PFSK-1 (cell line): Measurements from ENCODE around the gene ZNF407.

ENCODE experiments used
- FOXP2 ChIP-seq: optimal IDR thresholded peaks from 2 replicates; pipeline ENCODE3; 2011; ENCODE audit warnings: borderline replicate concordance, control low read depth, inconsistent platforms; ENCODE audit not compliant: insufficient read depth; ENCODE audit errors: extremely low read length, extremely low read depth
- POLR2AphosphoS5 ChIP-seq: IDR thresholded peaks from 2 replicates; pipeline ENCODE4 v1.6.1; 2012; ENCODE audit warnings: low read depth, mild to moderate bottlenecking, control low read depth, low read length, moderate library complexity
- REST ChIP-seq, 2 experiments: IDR thresholded peaks; 2 replicates each; pipeline versions ENCODE4 v1.6.1 to v1.8.0; 2011 to 2012; ENCODE audit warnings: low read depth in 2 of 2, low read length in 2 of 2, control low read depth in 1 of 2, inconsistent platforms in 1 of 2, mild to moderate bottlenecking in 1 of 2, moderate library complexity in 1 of 2; ENCODE audit not compliant: insufficient read depth in 1 of 2
- SIN3A ChIP-seq: IDR thresholded peaks from 2 replicates; pipeline ENCODE4 v1.6.1; 2012; ENCODE audit warnings: mild to moderate bottlenecking, low read length, moderate library complexity, borderline replicate concordance; ENCODE audit not compliant: insufficient read depth
- TAF1 ChIP-seq: IDR thresholded peaks from 2 replicates; pipeline ENCODE4 v1.6.1; 2012; ENCODE audit warnings: low read length, control low read depth, borderline replicate concordance; ENCODE audit not compliant: insufficient read depth

GRCh38 chr18:74579496-74580065 lies 18.1 kb upstream of the ZNF407 start:
- TF ChIP-seq REST (IDR thresholded peaks at IDR 0.05; ENCODE audit: insufficient read depth in 1 of 2, low read depth in 2 of 2, low read length in 2 of 2) (no peak), POLR2AphosphoS5 (no peak), SIN3A (no peak), TAF1 (no peak), FOXP2 (no peak)
